Endothelial cell of umbilical vein (primary cell): Measurements from ENCODE around the gene ESPNL. TPM values are rescaled to one million over a fixed set of nuclear protein-coding genes. Genes with fewer than 3 reads are reported as not detected.

ENCODE experiments used
- BruUV-seq: library from RNA; stranded (reverse); fragments of 400-500 nt; replicated peaks from 2 replicates; lab custom pipeline; 2021; lab: Mats Ljungman, UMichigan
- CTCF ChIA-PET: fragments of 300-600, 350-600 bp; sonication (Branson Sonifier 250); formaldehyde crosslinking; loops from one replicate; lab custom pipeline; 2021; ENCODE audit warnings: antibody characterized with exemption, inconsistent platforms; lab: Charles Lee
- POLR2A ChIA-PET: fragments of 300-600, 350-600 bp; sonication (Branson Sonifier 250); formaldehyde crosslinking; loops from one replicate; lab custom pipeline; 2021; ENCODE audit warnings: antibody characterized with exemption, inconsistent platforms; lab: Charles Lee
- DNase-seq: peaks from one replicate; pipeline ENCODE4 v3.0.0-alpha.2; 2011; ENCODE audit warnings: low read depth, low spot score
- FAIRE-seq: peaks from 2 replicates; lab custom pipeline; 2011; peaks lifted over from hg19 to GRCh38; lab: Jason Lieb, UNC
- H2AFZ ChIP-seq: 2 replicates; pipeline ENCODE4 v1.6.0; 2012; ENCODE audit warnings: low read depth, low read length, control low read depth, inconsistent platforms
- H3K27ac ChIP-seq: 2 replicates; pipeline ENCODE4 v1.5.1; 2011; ENCODE audit warnings: low read depth, mild to moderate bottlenecking, control low read depth, low read length, moderate library complexity; ENCODE audit not compliant: insufficient read depth
- H3K27me3 ChIP-seq, 2 experiments: 2 replicates each; pipeline versions ENCODE4 v1.6.0 to v1.6.1; 2011; ENCODE audit warnings: low read length in 2 of 2, mixed read lengths in 1 of 2; ENCODE audit not compliant: control insufficient read depth in 2 of 2, insufficient read depth in 2 of 2
- H3K36me3 ChIP-seq, 2 experiments: 2 replicates in 1 of 2; 3 replicates in 1 of 2; pipeline ENCODE4 v1.5.1; 2011; ENCODE audit warnings: low read length in 2 of 2, mild to moderate bottlenecking in 1 of 2, moderate library complexity in 1 of 2; ENCODE audit not compliant: control insufficient read depth in 2 of 2, insufficient read depth in 2 of 2; ENCODE audit errors: extremely low read depth in 1 of 2
- H3K4me1 ChIP-seq: 3 replicates; pipeline ENCODE4 v1.5.1; 2011; ENCODE audit warnings: mild to moderate bottlenecking, low read length; ENCODE audit not compliant: control insufficient read depth, insufficient read depth; ENCODE audit errors: extremely low read depth
- H3K4me2 ChIP-seq: 2 replicates; pipeline ENCODE4 v1.6.1; 2011; ENCODE audit warnings: low read length, control low read depth, mixed read lengths; ENCODE audit not compliant: insufficient read depth
- H3K4me3 ChIP-seq, 3 experiments: fragments of 200-600 bp in 1 of 3; sonication (generic), shearing (Covaris generic) in 1 of 3; replicated peaks in 1 of 3; 2 replicates each; pipeline ENCODE4 v1.5.1; 2011 to 2016; ENCODE audit warnings: control low read depth in 3 of 3, low read length in 3 of 3, mild to moderate bottlenecking in 2 of 3, inconsistent platforms in 1 of 3, low read depth in 1 of 3, moderate library complexity in 1 of 3; ENCODE audit not compliant: insufficient read depth in 1 of 3
- H3K79me2 ChIP-seq: 2 replicates; pipeline ENCODE4 v1.6.0; 2012; ENCODE audit warnings: low read length, inconsistent platforms; ENCODE audit not compliant: control insufficient read depth, insufficient read depth
- H3K9ac ChIP-seq: replicated peaks from 2 replicates; pipeline ENCODE3; 2011; ENCODE audit warnings: low read length, control low read depth; ENCODE audit not compliant: insufficient read depth; ENCODE audit errors: extremely low read depth
- H3K9me1 ChIP-seq: replicated peaks from 3 replicates; pipeline ENCODE4 v1.6.0; 2011; ENCODE audit warnings: mild to moderate bottlenecking, low read length; ENCODE audit not compliant: control insufficient read depth, insufficient read depth; ENCODE audit errors: extremely low read depth
- H3K9me3 ChIP-seq: replicated peaks from 2 replicates; pipeline ENCODE4 v1.5.1; 2012; ENCODE audit warnings: low read length, inconsistent platforms; ENCODE audit not compliant: control insufficient read depth, insufficient read depth
- H4K20me1 ChIP-seq: replicated peaks from 2 replicates; pipeline ENCODE3; 2011; ENCODE audit warnings: mild to moderate bottlenecking, low read length; ENCODE audit not compliant: control insufficient read depth, insufficient read depth; ENCODE audit errors: extremely low read depth
- EZH2 ChIP-seq: IDR thresholded peaks from 2 replicates; pipeline ENCODE4 v1.6.1; 2012; ENCODE audit warnings: borderline replicate concordance, low read depth, mild to moderate bottlenecking, moderate library complexity, low read length, inconsistent platforms; ENCODE audit not compliant: severe bottlenecking
- FOS ChIP-seq: IDR thresholded peaks from 2 replicates; pipeline ENCODE4 v1.6.1; 2011; ENCODE audit warnings: mild to moderate bottlenecking, low read length, moderate library complexity, borderline replicate concordance; ENCODE audit not compliant: insufficient read depth
- JUN ChIP-seq: IDR thresholded peaks from 2 replicates; pipeline ENCODE4 v1.6.1; 2011; ENCODE audit warnings: borderline replicate concordance, low read depth; ENCODE audit not compliant: insufficient read length, insufficient read depth
- MAX ChIP-seq: IDR thresholded peaks from 2 replicates; pipeline ENCODE4 v1.6.1; 2011; ENCODE audit not compliant: insufficient read depth, insufficient read length
- dilution Hi-C: fragments of 300-500 bp; cut with MboI; formaldehyde crosslinking; loops from one replicate; pipeline ENCODE4 v1.15.0; 2019; ENCODE audit warnings: low sequenced_read_pairs; ENCODE audit not compliant: extremely low pct_ligation_motif_present
- intact Hi-C: fragments of 100-400 bp; cut with micrococcal nuclease; formaldehyde crosslinking; loops from one replicate; pipeline ENCODE4 v1.10.0; 2022
- polyA plus RNA-seq, 4 experiments: library from polyadenylated mRNA; depleted of rRNA in 3 of 4; stranded (reverse) in 3 of 4; unstranded in 1 of 4; fragments of >200 nt; gene quantifications; 2 replicates each; pipeline versions ENCODE4 v1.2.1 to v1.2.3, GENCODE V29; 2011 to 2012; ENCODE audit warnings: missing spikeins in 1 of 4
- total RNA-seq: library from RNA; stranded (reverse); gene quantifications from 2 replicates; pipeline ENCODE4 v1.2.3, GENCODE V29; 2021
- TF ChIP-seq, protein P1 (sequence below), 2 donors: IDR thresholded peaks; 1 replicate in 1 of 2; 2 replicates in 1 of 2; pipeline ENCODE4 v1.5.1; 2011; ENCODE audit warnings: low read length in 2 of 2, mild to moderate bottlenecking in 2 of 2, moderate library complexity in 2 of 2, control low read depth in 1 of 2, inconsistent platforms in 1 of 2, low read depth in 1 of 2; ENCODE audit not compliant: insufficient read depth in 1 of 2; ENCODE audit errors: extremely low read depth in 1 of 2

ESPNL gene
- total and polyA plus RNA-seq, 2 donors (not counting 3 experiments of a cell fraction or from before 2014, with no cell fraction given): not detected

DNA sequence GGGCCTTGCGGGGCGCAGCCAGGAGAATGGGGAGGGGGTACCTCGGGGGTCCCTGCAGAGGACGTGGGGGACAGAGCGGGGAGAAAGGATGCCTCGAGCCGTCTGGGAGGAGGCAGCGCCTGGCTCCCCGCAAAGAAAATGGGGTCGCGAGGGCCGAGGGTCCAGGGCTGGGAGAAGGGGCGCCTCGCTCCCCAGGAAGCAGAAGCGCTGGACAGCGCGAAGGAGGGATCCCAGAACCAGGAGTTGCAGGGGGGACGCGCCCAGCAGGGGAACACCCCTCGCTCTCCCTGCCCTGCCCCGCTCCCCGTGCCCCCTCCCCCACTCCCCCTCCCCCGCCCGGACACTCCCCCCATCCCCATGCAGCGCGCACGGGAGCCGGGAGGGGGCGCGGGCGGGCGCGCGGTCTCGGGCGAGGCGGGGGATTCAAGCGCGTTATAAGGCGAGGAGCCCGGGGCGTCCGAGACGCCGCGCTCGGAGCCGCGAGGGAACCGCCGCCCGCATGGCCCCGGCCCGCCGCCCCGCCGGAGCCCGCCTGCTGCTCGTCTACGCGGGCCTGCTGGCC lies 58.5 kb downstream of the ESPNL start, which contains the start of gene ERFE:
Gene ERFE (plus strand): TSS at position 462 of the 562 bp plus-strand sequence. CDS start 38 bp downstream, at position 500.
- Histone ChIP-seq H3K9ac (no peak within 1 kb of the TSS), H3K4me3 (no peak within 1 kb of the TSS), H4K20me1 (no peaks in the 10 kb centered on the region), H3K9me1 (no peaks in the 10 kb centered on the region), H3K36me3 (no peaks in the 10 kb centered on the region), H3K4me2 (peak within 1 kb of the TSS; percentile 35), H3K27me3 (peaks cover 3 to 7% of the 10 kb centered on the region in 2 experiments), H3K9me3 (no peaks in the 10 kb centered on the region), H3K27ac (no peak within 1 kb of the TSS), H3K4me1 (no peaks in the 10 kb centered on the region), H2AFZ (peak within 1 kb of the TSS; percentile 24), H3K79me2 (no peaks in the 10 kb centered on the region)
- no TSS peak for BruUV-seq
- dilution Hi-C loops: no loop called here
- intact Hi-C loops: loop anchor here (2.0 kb wide), 1 partner anchor 44 kb away; the partner anchor contains the start of gene ILKAP
- no peak for DNase-seq
- no peak for FAIRE-seq
- POLR2A ChIA-PET: no interaction called here
- CTCF ChIA-PET: interaction anchor here (0.8 to 3.2 kb wide), 7 partner anchors 9 to 105 kb away, joined by 3 to 35 read pairs (median 4); no protein-coding TSS in a partner anchor
- no peak for TF ChIP-seq JUN
- TF ChIP-seq, protein P1, sequence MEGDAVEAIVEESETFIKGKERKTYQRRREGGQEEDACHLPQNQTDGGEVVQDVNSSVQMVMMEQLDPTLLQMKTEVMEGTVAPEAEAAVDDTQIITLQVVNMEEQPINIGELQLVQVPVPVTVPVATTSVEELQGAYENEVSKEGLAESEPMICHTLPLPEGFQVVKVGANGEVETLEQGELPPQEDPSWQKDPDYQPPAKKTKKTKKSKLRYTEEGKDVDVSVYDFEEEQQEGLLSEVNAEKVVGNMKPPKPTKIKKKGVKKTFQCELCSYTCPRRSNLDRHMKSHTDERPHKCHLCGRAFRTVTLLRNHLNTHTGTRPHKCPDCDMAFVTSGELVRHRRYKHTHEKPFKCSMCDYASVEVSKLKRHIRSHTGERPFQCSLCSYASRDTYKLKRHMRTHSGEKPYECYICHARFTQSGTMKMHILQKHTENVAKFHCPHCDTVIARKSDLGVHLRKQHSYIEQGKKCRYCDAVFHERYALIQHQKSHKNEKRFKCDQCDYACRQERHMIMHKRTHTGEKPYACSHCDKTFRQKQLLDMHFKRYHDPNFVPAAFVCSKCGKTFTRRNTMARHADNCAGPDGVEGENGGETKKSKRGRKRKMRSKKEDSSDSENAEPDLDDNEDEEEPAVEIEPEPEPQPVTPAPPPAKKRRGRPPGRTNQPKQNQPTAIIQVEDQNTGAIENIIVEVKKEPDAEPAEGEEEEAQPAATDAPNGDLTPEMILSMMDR (IDR thresholded peaks at IDR 0.05; ENCODE audit: extremely low read depth in 1 of 2, insufficient read depth in 1 of 2, low read depth in 1 of 2, low read length in 2 of 2): peak in 1 of 2 donors; percentile 47
- TF ChIP-seq EZH2: peak; percentile 28
- TF ChIP-seq MAX: no peak
- TF ChIP-seq FOS: no peak
